NCI-H1092 treated with DMSO at 0.1 percent for 48 hours (cell line): Measurements from ENCODE around the gene SEMA6B.

Experiments used
- DNase-seq: peaks from one replicate; lab custom pipeline; 2025; lab: John Stamatoyannopoulos, UW

The SEMA6B gene

GRCh38 chr19:4493104-4493928 is 66.2 kb downstream of the SEMA6B start:
- DNase-seq: no peak
